ENCODE measurements around the gene ERAP2.
"Not testable (repeated sequence)": the region's sequence is repeated elsewhere in the genome, so short reads cannot be mapped to it uniquely, and the experiment has no call there.

The ERAP2 gene

DNA sequence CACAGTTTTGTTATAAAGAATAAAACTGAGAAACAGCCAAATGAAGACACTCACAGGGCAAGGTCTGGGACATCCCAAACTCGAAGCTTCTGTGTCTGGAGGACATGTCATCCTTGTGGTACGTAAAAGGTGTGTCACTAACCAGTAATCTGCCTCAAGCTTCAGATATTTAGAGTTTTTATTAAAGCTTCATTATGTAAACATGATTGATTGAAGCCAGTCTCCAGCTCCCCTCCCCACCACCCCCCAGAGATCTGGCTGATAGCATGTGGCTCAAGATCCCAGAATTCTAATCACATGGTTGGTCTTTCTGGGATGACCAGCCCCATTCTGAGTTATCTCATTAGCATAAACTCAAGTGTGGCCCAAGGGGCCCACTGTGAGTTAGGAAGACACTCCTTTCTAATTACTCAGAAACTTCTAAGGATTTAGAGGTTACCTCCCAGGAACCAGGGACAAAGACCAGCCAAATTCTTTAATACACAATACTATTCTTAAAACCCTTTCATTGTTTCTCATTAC is 37.2 kb upstream of the ERAP2 start:
- no peaks in the 10 kb centered on the region for H3K9me3 ChIP-seq (ENCODE audit: insufficient read depth, low read length)
- no peaks in the 10 kb centered on the region for H3K27me3 ChIP-seq (ENCODE audit: insufficient read depth, insufficient read length)
- H3K36me3 ChIP-seq (ENCODE audit: insufficient read depth, insufficient read length, low read length) = no peaks in the 10 kb centered on the region
- TF ChIP-seq ZNF274 (IDR thresholded peaks at IDR 0.05; ENCODE audit: low read depth, low read length) (no peak), SUZ12 (IDR thresholded peaks at IDR 0.05; ENCODE audit: extremely low read depth, insufficient read depth, insufficient read length) (no peak), YY1 (IDR thresholded peaks at IDR 0.05; ENCODE audit: insufficient read depth, insufficient read length) (no peak)
- no peak overlapping the region for H3K4me3 ChIP-seq (ENCODE audit: insufficient read length, low read depth)
- H3K4me1 ChIP-seq (ENCODE audit: insufficient read depth, insufficient read length) = no peaks in the 10 kb centered on the region
- no peak for DNase-seq (ENCODE audit: low read depth, low spot score)
- H3K9ac ChIP-seq (ENCODE audit: insufficient read length, low read depth) = no peak overlapping the region

DNA sequence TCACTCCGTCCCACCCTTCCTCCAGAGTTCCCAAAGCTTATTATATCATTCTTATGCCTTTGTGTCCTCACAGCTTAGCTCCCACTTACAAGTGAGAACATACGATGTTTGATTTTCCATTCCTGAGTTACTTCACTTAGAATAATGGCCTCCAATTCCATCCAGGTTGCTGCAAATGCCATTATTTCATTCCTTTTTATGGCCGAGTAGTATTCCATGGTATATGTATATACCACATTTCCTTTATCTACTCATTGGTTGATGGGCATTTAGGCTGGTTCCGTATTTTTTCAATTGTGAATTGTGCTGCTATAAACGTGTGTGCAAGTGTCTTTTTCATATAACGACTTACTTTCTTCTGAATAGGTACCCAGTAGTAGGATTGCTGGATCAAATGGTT is 34.4 kb upstream of the ERAP2 start:
- not testable (repeated sequence) for DNase-seq (ENCODE audit: low read depth, low spot score); H3K9ac ChIP-seq (ENCODE audit: insufficient read length, low read depth); H3K4me1 ChIP-seq (ENCODE audit: insufficient read depth, insufficient read length); H3K36me3 ChIP-seq (ENCODE audit: insufficient read depth, insufficient read length, low read length); H3K9me3 ChIP-seq (ENCODE audit: insufficient read depth, low read length); H3K27me3 ChIP-seq (ENCODE audit: insufficient read depth, insufficient read length); H3K4me3 ChIP-seq (ENCODE audit: insufficient read length, low read depth)

DNA sequence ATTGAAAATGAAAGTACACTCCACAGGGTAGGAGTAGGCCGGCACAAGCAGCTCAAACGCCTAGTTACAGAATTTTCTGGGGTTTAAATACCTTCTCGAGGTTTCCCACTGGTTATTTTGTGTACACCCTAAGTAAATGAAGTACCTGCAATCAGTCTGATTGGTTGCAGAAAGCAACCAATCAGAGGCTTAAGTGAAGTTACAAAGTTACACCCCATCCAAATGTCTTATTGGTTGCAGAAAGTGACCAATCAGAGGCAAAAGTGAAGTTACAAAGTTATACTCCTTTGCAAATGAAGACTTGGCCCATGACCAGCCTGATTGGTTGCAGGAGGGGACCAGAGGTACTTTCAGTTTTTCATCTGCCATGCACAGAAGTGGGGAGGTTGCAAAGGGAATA is 33.2 kb upstream of the ERAP2 start:
- Histone ChIP-seq H3K4me1 (ENCODE audit: insufficient read depth, insufficient read length) (no peaks in the 10 kb centered on the region), H3K27me3 (ENCODE audit: insufficient read depth, insufficient read length) (no peaks in the 10 kb centered on the region), H3K36me3 (ENCODE audit: insufficient read depth, insufficient read length, low read length) (no peaks in the 10 kb centered on the region), H3K9ac (ENCODE audit: insufficient read length, low read depth) (no peak overlapping the region), H3K9me3 (ENCODE audit: insufficient read depth, low read length) (0 out of 2 replicates have a peak, but pooled peaks cover 2% of the 10 kb centered on the region), H3K4me3 (ENCODE audit: insufficient read length, low read depth) (no peak overlapping the region)
- TF ChIP-seq ZNF274 (IDR thresholded peaks at IDR 0.05; ENCODE audit: low read depth, low read length) = no peak
- TF ChIP-seq YY1 (IDR thresholded peaks at IDR 0.05; ENCODE audit: insufficient read depth, insufficient read length) = no peak
- TF ChIP-seq SUZ12 (IDR thresholded peaks at IDR 0.05; ENCODE audit: extremely low read depth, insufficient read depth, insufficient read length) = no peak
- DNase-seq (ENCODE audit: low read depth, low spot score) = no peak

DNA sequence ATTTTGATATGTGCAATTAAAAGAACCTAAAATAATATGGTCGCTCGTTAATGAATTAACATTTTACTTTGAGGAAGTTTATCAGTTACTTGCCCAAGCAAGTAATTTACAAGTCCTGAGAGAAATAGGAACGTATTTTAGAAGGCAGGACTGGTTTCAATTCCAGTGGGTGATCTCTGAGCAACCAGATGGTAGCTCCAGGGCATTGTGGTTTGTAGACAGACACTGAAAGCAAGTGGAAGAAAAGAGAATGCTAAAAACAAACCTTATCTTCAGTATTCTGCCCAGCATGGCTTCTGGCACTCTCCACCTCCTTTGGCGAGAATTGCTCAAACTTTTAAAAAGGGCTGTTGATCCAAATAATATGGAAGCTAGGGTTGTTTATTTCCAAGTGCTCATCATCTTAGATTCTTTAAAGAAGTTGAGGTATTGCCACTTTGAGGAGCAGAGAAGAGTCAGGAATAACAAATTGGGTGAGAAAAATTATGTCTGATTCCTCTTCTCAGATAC is 31.8 kb upstream of the ERAP2 start:
- no peaks in the 10 kb centered on the region for H3K4me1 ChIP-seq (ENCODE audit: insufficient read depth, insufficient read length)
- no peaks in the 10 kb centered on the region for H3K27me3 ChIP-seq (ENCODE audit: insufficient read depth, insufficient read length)
- H3K4me3 ChIP-seq (ENCODE audit: insufficient read length, low read depth) = no peak overlapping the region
- no peaks in the 10 kb centered on the region for H3K36me3 ChIP-seq (ENCODE audit: insufficient read depth, insufficient read length, low read length)
- H3K9me3 ChIP-seq (ENCODE audit: insufficient read depth, low read length) = 0 out of 2 replicates have a peak, but pooled peaks cover 9% of the 10 kb centered on the region
- no peak overlapping the region for H3K9ac ChIP-seq (ENCODE audit: insufficient read length, low read depth)
- TF ChIP-seq SUZ12 (IDR thresholded peaks at IDR 0.05; ENCODE audit: extremely low read depth, insufficient read depth, insufficient read length) (no peak), ZNF274 (IDR thresholded peaks at IDR 0.05; ENCODE audit: low read depth, low read length) (no peak), YY1 (IDR thresholded peaks at IDR 0.05; ENCODE audit: insufficient read depth, insufficient read length) (no peak)
- DNase-seq (ENCODE audit: low read depth, low spot score) = no peak

DNA sequence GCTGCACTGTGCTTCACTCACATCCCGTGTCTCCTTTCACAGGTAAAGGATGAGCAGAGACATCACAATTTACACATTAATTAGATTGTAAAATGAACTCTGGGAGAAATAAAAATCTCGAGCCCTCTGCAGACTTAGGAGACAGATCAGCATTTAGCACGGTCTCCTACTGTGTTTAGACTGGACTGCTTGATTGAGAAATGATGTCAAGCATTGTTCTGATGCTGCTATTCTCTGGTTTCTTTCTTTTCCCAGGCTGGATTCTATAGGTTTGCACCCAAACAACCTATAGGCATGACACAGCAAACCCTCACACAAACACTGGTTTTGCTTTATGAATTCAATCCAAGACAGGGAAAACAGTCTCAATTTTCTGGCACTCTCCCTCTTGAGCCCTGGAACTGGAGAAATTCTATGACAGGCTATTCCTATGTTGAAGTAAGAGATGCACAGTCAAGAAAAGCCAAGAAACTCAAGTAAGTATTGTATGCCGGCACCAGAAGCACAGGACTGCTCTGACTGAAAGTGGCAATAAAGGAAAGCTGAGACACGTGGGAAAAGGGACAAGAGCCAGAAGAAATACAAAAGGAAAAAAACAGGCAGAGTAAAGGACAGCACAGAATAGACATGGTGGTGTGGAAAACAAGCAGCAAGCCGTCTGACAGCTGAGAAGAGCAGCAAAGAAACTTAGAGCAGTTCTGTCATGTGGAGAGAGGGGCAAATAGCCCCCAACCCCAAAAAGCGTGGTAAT is 24.8 kb upstream of the ERAP2 start:
- no peak for DNase-seq (ENCODE audit: low read depth, low spot score)

DNA sequence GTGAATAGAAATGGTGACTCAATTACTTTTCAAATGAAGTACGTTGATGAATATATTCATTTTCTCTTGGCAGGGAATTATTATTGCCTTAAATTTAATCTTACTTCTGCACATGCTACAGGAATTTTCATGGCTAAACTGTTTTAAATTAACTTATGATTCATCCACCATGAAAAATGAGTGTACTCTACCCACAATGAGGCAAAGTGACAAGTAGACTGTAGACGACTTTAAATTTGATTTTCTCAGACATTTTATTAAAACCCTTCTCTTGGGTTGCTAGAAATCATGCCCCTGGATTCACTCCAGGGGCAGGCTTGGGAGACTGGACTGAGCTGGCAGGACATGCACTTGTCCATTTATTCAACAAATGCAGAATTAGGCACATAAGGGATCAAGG is 23.5 kb upstream of the ERAP2 start:
- TF ChIP-seq SUZ12 (IDR thresholded peaks at IDR 0.05; ENCODE audit: extremely low read depth, insufficient read depth, insufficient read length) = no peak
- TF ChIP-seq YY1 (IDR thresholded peaks at IDR 0.05; ENCODE audit: insufficient read depth, insufficient read length) = no peak
- no peak for TF ChIP-seq ZNF274 (IDR thresholded peaks at IDR 0.05; ENCODE audit: low read depth, low read length)
- 0 out of 2 replicates have a peak, but pooled peaks cover 9% of the 10 kb centered on the region for H3K9me3 ChIP-seq (ENCODE audit: insufficient read depth, low read length)
- no peaks in the 10 kb centered on the region for H3K4me1 ChIP-seq (ENCODE audit: insufficient read depth, insufficient read length)
- no peak overlapping the region for H3K9ac ChIP-seq (ENCODE audit: insufficient read length, low read depth)
- no peaks in the 10 kb centered on the region for H3K36me3 ChIP-seq (ENCODE audit: insufficient read depth, insufficient read length, low read length)
- DNase-seq (ENCODE audit: low read depth, low spot score) = no peak
- H3K4me3 ChIP-seq (ENCODE audit: insufficient read length, low read depth) = no peak overlapping the region
- no peaks in the 10 kb centered on the region for H3K27me3 ChIP-seq (ENCODE audit: insufficient read depth, insufficient read length)

More for the DNA sequence above, 24.8 kb upstream of the ERAP2 start:
- Histone ChIP-seq H3K9me3 (ENCODE audit: insufficient read depth, low read length) (0 out of 2 replicates have a peak, but pooled peaks cover 9% of the 10 kb centered on the region), H3K36me3 (ENCODE audit: insufficient read depth, insufficient read length, low read length) (no peaks in the 10 kb centered on the region), H3K4me1 (ENCODE audit: insufficient read depth, insufficient read length) (no peaks in the 10 kb centered on the region), H3K27me3 (ENCODE audit: insufficient read depth, insufficient read length) (no peaks in the 10 kb centered on the region), H3K9ac (ENCODE audit: insufficient read length, low read depth) (no peak overlapping the region), H3K4me3 (ENCODE audit: insufficient read length, low read depth) (no peak overlapping the region)
- TF ChIP-seq SUZ12 (IDR thresholded peaks at IDR 0.05; ENCODE audit: extremely low read depth, insufficient read depth, insufficient read length) (no peak), ZNF274 (IDR thresholded peaks at IDR 0.05; ENCODE audit: low read depth, low read length) (no peak), YY1 (IDR thresholded peaks at IDR 0.05; ENCODE audit: insufficient read depth, insufficient read length) (no peak)

DNA sequence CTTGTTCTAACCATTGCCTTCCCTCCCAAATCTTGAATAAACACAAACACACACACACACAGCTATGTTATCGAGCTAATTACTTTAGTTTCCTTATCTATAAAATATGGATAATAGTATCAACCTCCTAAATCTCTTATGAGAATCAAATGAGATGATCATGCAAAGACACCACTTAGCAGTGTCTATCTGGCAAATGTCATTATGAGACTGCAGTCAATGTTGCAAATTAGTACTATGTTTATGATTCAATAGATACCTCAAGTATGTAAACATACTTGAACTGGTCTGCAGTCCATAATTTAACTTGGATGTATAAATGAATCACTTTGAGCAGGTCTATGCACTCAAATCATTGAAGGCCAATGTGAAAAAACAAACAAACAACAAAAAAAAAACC is 22.2 kb upstream of the ERAP2 start:
- no peaks in the 10 kb centered on the region for H3K4me1 ChIP-seq (ENCODE audit: insufficient read depth, insufficient read length)
- H3K27me3 ChIP-seq (ENCODE audit: insufficient read depth, insufficient read length) = no peaks in the 10 kb centered on the region
- no peak for DNase-seq (ENCODE audit: low read depth, low spot score)
- no peaks in the 10 kb centered on the region for H3K9me3 ChIP-seq (ENCODE audit: insufficient read depth, low read length)
- TF ChIP-seq SUZ12 (IDR thresholded peaks at IDR 0.05; ENCODE audit: extremely low read depth, insufficient read depth, insufficient read length) = no peak
- TF ChIP-seq YY1 (IDR thresholded peaks at IDR 0.05; ENCODE audit: insufficient read depth, insufficient read length) = no peak
- no peak for TF ChIP-seq ZNF274 (IDR thresholded peaks at IDR 0.05; ENCODE audit: low read depth, low read length)
- H3K9ac ChIP-seq (ENCODE audit: insufficient read length, low read depth) = no peak overlapping the region
- no peak overlapping the region for H3K4me3 ChIP-seq (ENCODE audit: insufficient read length, low read depth)
- H3K36me3 ChIP-seq (ENCODE audit: insufficient read depth, insufficient read length, low read length) = no peaks in the 10 kb centered on the region
